SK-N-SH treated with all-trans-retinoic acid at 6 μM for 48 hours (cell line): ENCODE data around the gene DDX39B.

ENCODE experiments used
- ATAC-seq: fragments of 200-7000 bp; cut with Tn5 transposase; 3 replicates; pipeline ENCODE4 v1.9.1; 2020; ENCODE audit warnings: mild to moderate bottlenecking, moderate library complexity
- ARNTL ChIP-seq: fragments of 450-650 bp; formaldehyde crosslinking; IDR thresholded peaks from 2 replicates; pipeline ENCODE4 v1.5.0; 2020; ENCODE audit warnings: low read depth, mild to moderate bottlenecking, moderate library complexity, borderline replicate concordance
- CSDC2 ChIP-seq: fragments of 250-450 bp; sonication (Bioruptor Pico); IDR thresholded peaks from 2 replicates; pipeline ENCODE4 v1.5.0; 2020; ENCODE audit warnings: mild to moderate bottlenecking, moderate library complexity
- GLIS3 ChIP-seq: fragments of 250-450 bp; sonication (Bioruptor Pico); IDR thresholded peaks from 2 replicates; pipeline ENCODE4 v1.5.0; 2020; ENCODE audit warnings: mild to moderate bottlenecking, moderate library complexity
- ISL1 ChIP-seq: fragments of 250-450 bp; sonication (Bioruptor Pico); IDR thresholded peaks from 2 replicates; pipeline ENCODE4 v2.1.2; 2022; ENCODE audit warnings: mild to moderate bottlenecking, moderate library complexity
- OSR1 ChIP-seq: fragments of 250-450 bp; sonication (Bioruptor Pico); IDR thresholded peaks from 2 replicates; pipeline ENCODE4 v1.8.0; 2022; ENCODE audit warnings: moderate library complexity, mild to moderate bottlenecking, inconsistent platforms
- PPARA ChIP-seq: fragments of 250-450 bp; sonication (Bioruptor Pico); IDR thresholded peaks from 2 replicates; pipeline ENCODE4 v1.5.0; 2020; ENCODE audit warnings: mild to moderate bottlenecking, borderline replicate concordance
- RARB ChIP-seq: fragments of 250-450 bp; sonication (Bioruptor Pico); IDR thresholded peaks from 2 replicates; pipeline ENCODE4 v1.8.0; 2021; ENCODE audit warnings: mild to moderate bottlenecking, moderate library complexity
- SNAI2 ChIP-seq: fragments of 250-450 bp; sonication (Bioruptor Pico); IDR thresholded peaks from 2 replicates; pipeline ENCODE4 v1.5.0; 2020; ENCODE audit warnings: mild to moderate bottlenecking, moderate library complexity
- TCF4 ChIP-seq: fragments of 250-450 bp; sonication (Bioruptor Pico); IDR thresholded peaks from 2 replicates; pipeline ENCODE4 v1.8.0; 2021; ENCODE audit warnings: mild to moderate bottlenecking, moderate library complexity, borderline replicate concordance
- ZC3H10 ChIP-seq: fragments of 250-450 bp; sonication (Bioruptor Pico); IDR thresholded peaks from 2 replicates; pipeline ENCODE4 v1.5.1; 2021; ENCODE audit warnings: mild to moderate bottlenecking, moderate library complexity
- ZFP3 ChIP-seq: fragments of 250-450 bp; sonication (Bioruptor Pico); IDR thresholded peaks from 2 replicates; pipeline ENCODE4 v1.5.0; 2020; ENCODE audit warnings: mild to moderate bottlenecking, moderate library complexity
- ZFP30 ChIP-seq: fragments of 450-650 bp; formaldehyde crosslinking; IDR thresholded peaks from 2 replicates; pipeline ENCODE4 v1.5.0; 2022; ENCODE audit warnings: mild to moderate bottlenecking, moderate library complexity
- ZNF565 ChIP-seq: fragments of 450-650 bp; formaldehyde crosslinking; conservative IDR thresholded peaks from 2 replicates; pipeline ENCODE4 v1.5.0; 2020; ENCODE audit warnings: low read depth, mild to moderate bottlenecking, moderate library complexity
- ZNF70 ChIP-seq: fragments of 450-650 bp; formaldehyde crosslinking; IDR thresholded peaks from 2 replicates; pipeline ENCODE4 v1.5.0; 2020; ENCODE audit warnings: mild to moderate bottlenecking, moderate library complexity
- ZNF8 ChIP-seq: fragments of 450-650 bp; formaldehyde crosslinking; IDR thresholded peaks from 2 replicates; pipeline ENCODE4 v1.5.0; 2020; ENCODE audit warnings: mild to moderate bottlenecking, moderate library complexity
- TF ChIP-seq, protein P1 (sequence below): fragments of 250-450 bp; sonication (Bioruptor Pico); IDR thresholded peaks from 2 replicates; pipeline ENCODE4 v1.5.1; 2021; ENCODE audit warnings: mild to moderate bottlenecking, moderate library complexity
- TF ChIP-seq, protein P2 (sequence below): fragments of 250-450 bp; sonication (Bioruptor Pico); IDR thresholded peaks from 2 replicates; pipeline ENCODE4 v1.8.0; 2020; ENCODE audit warnings: mild to moderate bottlenecking, moderate library complexity, borderline replicate concordance
- TF ChIP-seq, protein P3 (sequence below): fragments of 250-450 bp; sonication (Bioruptor Pico); IDR thresholded peaks from 2 replicates; pipeline ENCODE4 v1.8.0; 2021; ENCODE audit warnings: low read depth, mild to moderate bottlenecking, moderate library complexity, borderline replicate concordance
- TF ChIP-seq, protein P4 (sequence below): fragments of 250-450 bp; sonication (Bioruptor Pico); IDR thresholded peaks from 2 replicates; pipeline ENCODE4 v1.5.0; 2020; ENCODE audit warnings: mild to moderate bottlenecking, moderate library complexity
- TF ChIP-seq, protein P5 (sequence below): fragments of 250-450 bp; sonication (Bioruptor Pico); IDR thresholded peaks from 2 replicates; pipeline ENCODE4 v1.5.1; 2020; ENCODE audit warnings: low read depth, mild to moderate bottlenecking, moderate library complexity

The DDX39B gene

DNA sequence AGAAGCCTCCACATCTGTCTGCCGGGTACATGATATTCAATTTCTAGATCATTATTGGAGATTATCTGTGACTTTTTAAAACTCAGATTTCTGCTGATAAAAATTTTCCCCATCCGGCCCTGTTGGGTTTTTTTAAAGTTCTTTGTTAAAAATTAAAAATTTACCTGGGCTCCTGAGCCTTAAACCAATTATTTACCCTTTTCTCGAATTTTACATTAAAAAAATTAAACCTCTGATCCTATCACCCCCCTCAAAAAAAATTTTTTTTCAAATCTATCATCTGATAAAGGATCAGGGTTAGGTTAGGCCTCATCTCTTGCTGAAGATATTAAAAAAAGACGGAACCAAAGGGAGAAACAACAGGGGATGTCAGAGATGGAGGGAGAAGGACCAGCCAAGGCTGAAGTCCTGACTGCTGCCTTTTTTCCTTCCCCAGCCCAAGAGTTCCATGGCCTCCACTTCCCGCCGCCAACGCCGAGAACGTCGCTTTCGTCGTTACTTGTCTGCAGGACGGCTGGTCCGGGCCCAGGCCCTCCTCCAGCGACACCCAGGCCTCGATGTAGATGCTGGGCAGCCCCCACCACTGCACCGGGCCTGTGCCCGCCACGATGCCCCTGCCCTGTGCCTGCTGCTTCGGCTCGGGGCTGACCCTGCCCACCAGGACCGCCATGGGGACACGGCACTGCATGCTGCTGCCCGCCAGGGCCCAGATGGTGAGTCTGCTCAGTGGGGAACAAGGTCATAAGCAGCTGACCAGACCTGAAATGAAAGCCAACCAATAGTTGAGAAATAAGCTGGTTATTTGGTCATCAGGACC, 6.1 kb upstream of the DDX39B start:
- TF ChIP-seq, protein P1, sequence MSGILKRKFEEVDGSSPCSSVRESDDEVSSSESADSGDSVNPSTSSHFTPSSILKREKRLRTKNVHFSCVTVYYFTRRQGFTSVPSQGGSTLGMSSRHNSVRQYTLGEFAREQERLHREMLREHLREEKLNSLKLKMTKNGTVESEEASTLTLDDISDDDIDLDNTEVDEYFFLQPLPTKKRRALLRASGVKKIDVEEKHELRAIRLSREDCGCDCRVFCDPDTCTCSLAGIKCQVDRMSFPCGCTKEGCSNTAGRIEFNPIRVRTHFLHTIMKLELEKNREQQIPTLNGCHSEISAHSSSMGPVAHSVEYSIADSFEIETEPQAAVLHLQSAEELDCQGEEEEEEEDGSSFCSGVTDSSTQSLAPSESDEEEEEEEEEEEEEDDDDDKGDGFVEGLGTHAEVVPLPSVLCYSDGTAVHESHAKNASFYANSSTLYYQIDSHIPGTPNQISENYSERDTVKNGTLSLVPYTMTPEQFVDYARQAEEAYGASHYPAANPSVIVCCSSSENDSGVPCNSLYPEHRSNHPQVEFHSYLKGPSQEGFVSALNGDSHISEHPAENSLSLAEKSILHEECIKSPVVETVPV: peak; percentile 25; the same call in 1 of the 2 replicates
- TF ChIP-seq CSDC2 (CRISPR knock-in tag) (peak; percentile 82; the same call in 1 of the 2 replicates), ARNTL (CRISPR knock-in tag) (no peak)
- peak; percentile 6; the same call in 2 of the 3 replicates for ATAC-seq

DNA sequence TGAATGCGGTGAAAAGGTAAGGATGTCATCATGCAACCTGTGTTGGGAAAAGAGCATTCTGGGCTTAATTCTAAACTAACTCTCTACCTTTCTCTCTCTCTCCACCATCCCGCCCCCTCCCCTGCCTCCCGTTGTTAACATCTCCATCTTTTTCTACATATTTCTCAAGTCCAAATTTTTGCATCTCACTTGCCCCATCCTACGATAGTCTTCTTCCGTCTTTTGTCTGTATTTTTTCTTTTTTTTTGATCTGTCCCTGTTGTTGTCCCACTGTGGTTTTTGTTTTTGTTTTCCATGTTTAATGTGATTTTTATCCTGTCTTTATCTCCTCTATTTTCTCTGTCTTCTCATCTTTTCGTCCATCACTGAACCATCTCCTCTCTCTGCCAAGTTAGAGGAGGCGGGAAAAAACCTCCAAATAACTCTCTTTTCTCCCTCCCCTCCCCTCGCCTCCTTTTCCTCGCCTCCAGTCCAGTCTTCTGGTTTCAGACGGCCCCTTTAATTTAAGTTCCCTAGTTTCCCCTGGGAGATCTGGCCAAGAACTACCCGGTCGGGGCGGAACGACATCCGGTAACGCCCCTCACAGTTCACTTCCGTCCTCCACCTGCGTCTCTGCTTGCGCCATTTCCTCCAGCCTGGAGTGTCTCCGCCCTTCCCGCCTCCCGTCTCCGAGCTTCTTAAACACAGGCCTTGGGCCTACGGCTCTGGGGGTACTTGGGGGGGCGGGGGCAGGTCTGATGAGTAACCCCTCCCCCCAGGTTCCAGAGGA, 5.3 kb upstream of the DDX39B start, which contains the start of gene NFKBIL1:
TSS of gene NFKBIL1 (plus strand) at position 651 of the 769 bp plus-strand sequence. CDS start at position 738, 87 bp downstream.
- ATAC-seq: peak; percentile 92
- TF ChIP-seq, protein P2, sequence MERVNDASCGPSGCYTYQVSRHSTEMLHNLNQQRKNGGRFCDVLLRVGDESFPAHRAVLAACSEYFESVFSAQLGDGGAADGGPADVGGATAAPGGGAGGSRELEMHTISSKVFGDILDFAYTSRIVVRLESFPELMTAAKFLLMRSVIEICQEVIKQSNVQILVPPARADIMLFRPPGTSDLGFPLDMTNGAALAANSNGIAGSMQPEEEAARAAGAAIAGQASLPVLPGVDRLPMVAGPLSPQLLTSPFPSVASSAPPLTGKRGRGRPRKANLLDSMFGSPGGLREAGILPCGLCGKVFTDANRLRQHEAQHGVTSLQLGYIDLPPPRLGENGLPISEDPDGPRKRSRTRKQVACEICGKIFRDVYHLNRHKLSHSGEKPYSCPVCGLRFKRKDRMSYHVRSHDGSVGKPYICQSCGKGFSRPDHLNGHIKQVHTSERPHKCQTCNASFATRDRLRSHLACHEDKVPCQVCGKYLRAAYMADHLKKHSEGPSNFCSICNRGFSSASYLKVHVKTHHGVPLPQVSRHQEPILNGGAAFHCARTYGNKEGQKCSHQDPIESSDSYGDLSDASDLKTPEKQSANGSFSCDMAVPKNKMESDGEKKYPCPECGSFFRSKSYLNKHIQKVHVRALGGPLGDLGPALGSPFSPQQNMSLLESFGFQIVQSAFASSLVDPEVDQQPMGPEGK (CRISPR knock-in tag): peak; percentile 93; the same call in 1 of the 2 replicates
- TF ChIP-seq, protein P3, sequence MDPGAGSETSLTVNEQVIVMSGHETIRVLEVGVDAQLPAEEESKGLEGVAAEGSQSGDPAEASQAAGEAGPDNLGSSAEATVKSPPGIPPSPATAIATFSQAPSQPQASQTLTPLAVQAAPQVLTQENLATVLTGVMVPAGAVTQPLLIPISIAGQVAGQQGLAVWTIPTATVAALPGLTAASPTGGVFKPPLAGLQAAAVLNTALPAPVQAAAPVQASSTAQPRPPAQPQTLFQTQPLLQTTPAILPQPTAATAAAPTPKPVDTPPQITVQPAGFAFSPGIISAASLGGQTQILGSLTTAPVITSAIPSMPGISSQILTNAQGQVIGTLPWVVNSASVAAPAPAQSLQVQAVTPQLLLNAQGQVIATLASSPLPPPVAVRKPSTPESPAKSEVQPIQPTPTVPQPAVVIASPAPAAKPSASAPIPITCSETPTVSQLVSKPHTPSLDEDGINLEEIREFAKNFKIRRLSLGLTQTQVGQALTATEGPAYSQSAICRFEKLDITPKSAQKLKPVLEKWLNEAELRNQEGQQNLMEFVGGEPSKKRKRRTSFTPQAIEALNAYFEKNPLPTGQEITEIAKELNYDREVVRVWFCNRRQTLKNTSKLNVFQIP (CRISPR knock-in tag): peak; percentile 55; the same call in 1 of the 2 replicates
- no peak for TF ChIP-seq SNAI2
- TF ChIP-seq, protein P4, sequence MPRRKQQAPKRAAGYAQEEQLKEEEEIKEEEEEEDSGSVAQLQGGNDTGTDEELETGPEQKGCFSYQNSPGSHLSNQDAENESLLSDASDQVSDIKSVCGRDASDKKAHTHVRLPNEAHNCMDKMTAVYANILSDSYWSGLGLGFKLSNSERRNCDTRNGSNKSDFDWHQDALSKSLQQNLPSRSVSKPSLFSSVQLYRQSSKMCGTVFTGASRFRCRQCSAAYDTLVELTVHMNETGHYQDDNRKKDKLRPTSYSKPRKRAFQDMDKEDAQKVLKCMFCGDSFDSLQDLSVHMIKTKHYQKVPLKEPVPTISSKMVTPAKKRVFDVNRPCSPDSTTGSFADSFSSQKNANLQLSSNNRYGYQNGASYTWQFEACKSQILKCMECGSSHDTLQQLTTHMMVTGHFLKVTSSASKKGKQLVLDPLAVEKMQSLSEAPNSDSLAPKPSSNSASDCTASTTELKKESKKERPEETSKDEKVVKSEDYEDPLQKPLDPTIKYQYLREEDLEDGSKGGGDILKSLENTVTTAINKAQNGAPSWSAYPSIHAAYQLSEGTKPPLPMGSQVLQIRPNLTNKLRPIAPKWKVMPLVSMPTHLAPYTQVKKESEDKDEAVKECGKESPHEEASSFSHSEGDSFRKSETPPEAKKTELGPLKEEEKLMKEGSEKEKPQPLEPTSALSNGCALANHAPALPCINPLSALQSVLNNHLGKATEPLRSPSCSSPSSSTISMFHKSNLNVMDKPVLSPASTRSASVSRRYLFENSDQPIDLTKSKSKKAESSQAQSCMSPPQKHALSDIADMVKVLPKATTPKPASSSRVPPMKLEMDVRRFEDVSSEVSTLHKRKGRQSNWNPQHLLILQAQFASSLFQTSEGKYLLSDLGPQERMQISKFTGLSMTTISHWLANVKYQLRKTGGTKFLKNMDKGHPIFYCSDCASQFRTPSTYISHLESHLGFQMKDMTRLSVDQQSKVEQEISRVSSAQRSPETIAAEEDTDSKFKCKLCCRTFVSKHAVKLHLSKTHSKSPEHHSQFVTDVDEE (CRISPR knock-in tag): peak; percentile 61; the same call in 1 of the 2 replicates
- TF ChIP-seq ZC3H10 (CRISPR knock-in tag): no peak
- TF ChIP-seq, protein P5, sequence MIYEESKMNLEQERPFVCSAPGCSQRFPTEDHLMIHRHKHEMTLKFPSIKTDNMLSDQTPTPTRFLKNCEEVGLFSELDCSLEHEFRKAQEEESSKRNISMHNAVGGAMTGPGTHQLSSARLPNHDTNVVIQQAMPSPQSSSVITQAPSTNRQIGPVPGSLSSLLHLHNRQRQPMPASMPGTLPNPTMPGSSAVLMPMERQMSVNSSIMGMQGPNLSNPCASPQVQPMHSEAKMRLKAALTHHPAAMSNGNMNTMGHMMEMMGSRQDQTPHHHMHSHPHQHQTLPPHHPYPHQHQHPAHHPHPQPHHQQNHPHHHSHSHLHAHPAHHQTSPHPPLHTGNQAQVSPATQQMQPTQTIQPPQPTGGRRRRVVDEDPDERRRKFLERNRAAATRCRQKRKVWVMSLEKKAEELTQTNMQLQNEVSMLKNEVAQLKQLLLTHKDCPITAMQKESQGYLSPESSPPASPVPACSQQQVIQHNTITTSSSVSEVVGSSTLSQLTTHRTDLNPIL: no peak
- no peak for TF ChIP-seq ZNF8
- TF ChIP-seq RARB (CRISPR knock-in tag): no peak
- no peak for TF ChIP-seq ZNF70 (CRISPR knock-in tag)
- no peak for TF ChIP-seq GLIS3 (CRISPR knock-in tag)
- no peak for TF ChIP-seq ZFP30 (CRISPR knock-in tag)
- no peak for TF ChIP-seq ZFP3

DNA sequence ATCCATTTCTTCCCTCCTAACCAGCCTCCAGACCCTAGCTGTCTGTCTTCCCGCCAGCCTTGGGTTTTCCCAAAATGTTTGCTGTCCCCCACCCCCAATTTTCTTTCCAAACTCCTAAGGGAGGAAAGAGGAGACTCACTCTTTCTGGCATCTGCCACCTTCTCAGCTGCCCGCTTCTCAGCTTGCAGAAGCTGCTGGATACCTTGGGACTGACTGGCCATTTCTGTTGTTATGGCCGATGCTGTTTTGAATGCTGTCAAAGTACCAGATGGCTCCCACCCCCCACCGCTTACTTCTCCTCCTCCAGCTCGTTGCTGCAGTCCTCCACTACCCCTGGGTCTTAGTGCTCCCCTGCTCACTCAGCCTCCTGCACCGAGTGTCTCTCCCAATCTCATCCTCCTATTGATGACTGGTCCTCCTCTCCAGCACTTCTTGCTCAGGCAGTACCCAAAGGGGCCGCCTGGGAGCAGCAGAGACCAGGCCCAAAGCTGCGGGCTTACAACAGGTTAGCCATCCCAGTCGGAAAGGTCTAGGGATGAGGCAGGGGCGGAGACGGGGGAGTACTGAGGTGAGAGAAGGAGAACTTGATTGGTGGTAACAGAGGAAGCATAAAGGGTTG, 4.6 kb upstream of the DDX39B start, which contains the start of gene ATP6V1G2:
TSS of gene ATP6V1G2 (minus strand) at position 270 of the 619 bp plus-strand sequence. CDS start at position 221, 49 bp downstream.
- peak; percentile 81 for ATAC-seq
- TF ChIP-seq OSR1 (CRISPR knock-in tag): no peak
- TF ChIP-seq, protein P1: no peak
- TF ChIP-seq, protein P2 (CRISPR knock-in tag): no peak
- TF ChIP-seq TCF4 (CRISPR knock-in tag): peak; percentile 20; the same call in 1 of the 2 replicates
- TF ChIP-seq ZC3H10 (CRISPR knock-in tag): no peak
- TF ChIP-seq, protein P5: no peak
- TF ChIP-seq GLIS3 (CRISPR knock-in tag): no peak
- TF ChIP-seq PPARA (CRISPR knock-in tag): no peak
- TF ChIP-seq ISL1 (CRISPR knock-in tag): no peak
- peak; percentile 61; the same call in 1 of the 2 replicates for TF ChIP-seq ZNF70 (CRISPR knock-in tag)
- no peak for TF ChIP-seq ZNF565
